GM19452 (cell line): ENCODE data around the gene TERC.
A peak's percentile ranks its signal among the peaks of the same experiment; 100 is the strongest.

ENCODE experiments used
- ATAC-seq: cut with Tn5 transposase; IDR thresholded peaks from one replicate; pipeline ENCODE4 v1.9.1; 2021; ENCODE audit not compliant: unreplicated experiment

TERC gene

GRCh38 chr3:169764882-169765612, at the start of gene TERC:
TERC (minus strand) TSS chr3:169765060.
- peak; percentile 85 for ATAC-seq

GRCh38 chr3:169813757-169814517, 49.1 kb upstream of the TERC start:
- ATAC-seq = peak; percentile 79

- no peak for ATAC-seq
These were observed 48.4 kb upstream of the TERC start for GRCh38 chr3:169813278-169813677.

- peak; percentile 69 for ATAC-seq
These were observed 47.7 kb upstream of the TERC start, which contains the start of the genes LRRC34 and LRRIQ4 for GRCh38 chr3:169812332-169813235. LRRC34 (minus strand) TSS chr3:169812904; CDS start chr3:169812548, 356 bp downstream. LRRIQ4 (plus strand) TSS chr3:169812870; CDS start chr3:169821922, 9,052 bp downstream.

- ATAC-seq = peak; percentile 15
These were observed 46.9 kb upstream of the TERC start for GRCh38 chr3:169811631-169812331.

GRCh38 chr3:169809230-169809795, 44.5 kb upstream of the TERC start:
- no peak for ATAC-seq

GRCh38 chr3:169804681-169805080, 39.8 kb upstream of the TERC start:
- no peak for ATAC-seq

GRCh38 chr3:169792359-169792758, 27.5 kb upstream of the TERC start:
- ATAC-seq = no peak

GRCh38 chr3:169790687-169791429, 26.0 kb upstream of the TERC start:
- no peak for ATAC-seq

- ATAC-seq = no peak
These were observed 25.4 kb upstream of the TERC start for GRCh38 chr3:169790219-169790618.

GRCh38 chr3:169787791-169788190, 22.9 kb upstream of the TERC start:
- no peak for ATAC-seq

- ATAC-seq = no peak
These were observed 22.3 kb upstream of the TERC start for GRCh38 chr3:169787120-169787519.

- ATAC-seq = no peak
These were observed 16.5 kb upstream of the TERC start for GRCh38 chr3:169781209-169781855.

- ATAC-seq = no peak
These were observed 15.9 kb upstream of the TERC start for GRCh38 chr3:169780742-169781141.

- no peak for ATAC-seq
These were observed 13.0 kb upstream of the TERC start for GRCh38 chr3:169777822-169778221.

GRCh38 chr3:169774186-169774585, 9.3 kb upstream of the TERC start:
- no peak for ATAC-seq

GRCh38 chr3:169772897-169773816, 8.3 kb upstream of the TERC start, which contains the start of gene MYNN:
MYNN (plus strand) TSS chr3:169773396; CDS start chr3:169774296, 900 bp downstream.
- peak; percentile 81 for ATAC-seq
